NCI-H345 treated with DMSO at 0.1 percent for 48 hours (cell line): ENCODE measurements around the gene PHOSPHO2.

Experiments used
- DNase-seq: peaks from one replicate; lab custom pipeline; 2025; ENCODE audit not compliant: unreplicated experiment; lab: John Stamatoyannopoulos, UW

The PHOSPHO2 gene

DNA sequence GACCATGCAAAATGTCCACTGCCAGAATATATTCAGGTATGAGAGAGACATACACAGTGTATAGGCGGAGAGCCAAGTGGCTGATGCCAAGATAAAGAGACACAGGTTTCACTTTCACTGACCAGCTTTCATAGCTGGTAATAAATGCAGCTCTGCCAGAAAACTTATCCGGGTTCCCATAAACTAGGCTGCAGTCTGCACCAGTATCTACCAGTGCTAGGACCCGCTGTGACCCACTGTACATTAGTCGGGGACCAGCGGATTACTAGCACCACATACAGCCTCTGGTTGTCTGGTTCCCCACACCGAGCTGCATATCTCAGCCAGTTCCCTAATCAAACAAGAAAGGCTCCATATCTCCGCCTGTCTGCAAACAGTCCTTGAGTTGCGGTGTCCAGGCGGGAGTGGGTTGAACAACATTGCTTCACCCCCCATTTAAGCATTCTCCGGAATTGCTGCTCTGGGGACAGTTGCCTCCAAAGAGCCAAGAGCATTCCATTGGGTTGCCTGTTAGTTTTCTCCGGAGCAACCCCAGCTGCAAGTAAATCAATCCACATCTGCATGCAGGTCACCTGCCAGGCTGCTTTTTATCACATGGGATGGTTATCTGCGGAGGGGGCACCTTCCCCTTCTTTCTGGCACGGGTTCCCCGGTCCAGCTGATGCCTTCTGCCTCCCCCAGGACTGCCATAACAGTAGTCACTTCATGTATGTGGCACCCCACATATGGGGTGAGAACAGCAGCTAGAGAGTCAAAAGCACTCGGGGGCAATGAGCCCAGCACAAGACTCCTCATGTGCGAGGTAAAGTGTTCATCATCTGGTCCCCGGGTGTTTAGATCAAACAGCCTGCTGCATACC is 21.3 kb downstream of the PHOSPHO2 start:
- DNase-seq: no peak

GRCh38 chr2:169716238-169716886 is 22.1 kb downstream of the PHOSPHO2 start:
- DNase-seq: no peak

- DNase-seq: peak; percentile 70
Observed at GRCh38 chr2:169716938-169717690, 22.8 kb downstream of the PHOSPHO2 start.

GRCh38 chr2:169717691-169718063 is 23.4 kb downstream of the PHOSPHO2 start:
- no peak for DNase-seq

GRCh38 chr2:169718930-169719504 is 24.7 kb downstream of the PHOSPHO2 start:
- no peak for DNase-seq

DNA sequence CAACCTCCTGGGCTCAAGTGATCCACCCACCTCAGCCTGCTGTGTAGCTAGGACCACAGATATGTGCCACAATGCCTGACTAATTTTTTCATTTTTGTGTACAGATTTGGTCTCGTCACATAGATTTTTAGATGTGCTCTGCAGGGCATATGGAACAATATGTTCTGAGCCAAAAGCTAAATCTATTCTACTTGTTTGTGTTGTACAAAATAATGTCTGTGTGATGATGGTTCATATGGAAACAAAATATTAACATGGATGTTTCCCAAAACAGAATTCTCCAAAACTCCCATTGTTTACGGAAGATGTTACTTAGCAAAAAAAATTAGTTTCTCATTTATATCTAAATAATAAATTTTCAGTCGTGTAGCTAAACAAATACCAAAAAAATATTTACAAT is 26.7 kb downstream of the PHOSPHO2 start:
- no peak for DNase-seq

DNA sequence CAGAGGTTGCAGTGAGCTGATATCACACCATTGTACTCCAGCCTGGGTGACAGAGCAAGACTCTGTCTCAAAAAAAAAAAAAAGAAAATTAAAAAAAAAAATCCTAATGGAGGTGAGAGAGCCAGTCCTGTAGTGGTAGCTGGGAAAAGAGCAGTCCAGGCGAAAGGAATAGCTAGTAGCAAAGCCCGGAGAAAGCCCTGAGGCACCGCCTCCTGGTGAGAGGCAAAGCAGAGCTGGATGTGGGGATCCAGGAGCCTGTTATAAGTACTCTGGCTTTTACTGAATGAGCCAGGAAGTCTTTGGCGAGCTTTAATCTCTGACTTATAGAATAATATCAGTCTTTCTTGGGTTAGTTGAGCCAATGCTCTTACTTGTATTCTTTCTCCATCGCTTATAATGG is 32.8 kb downstream of the PHOSPHO2 start:
- DNase-seq: no peak

GRCh38 chr2:169729274-169729605 is 35.0 kb downstream of the PHOSPHO2 start:
- no peak for DNase-seq

GRCh38 chr2:169732075-169732474 is 37.8 kb downstream of the PHOSPHO2 start:
- DNase-seq: no peak

DNA sequence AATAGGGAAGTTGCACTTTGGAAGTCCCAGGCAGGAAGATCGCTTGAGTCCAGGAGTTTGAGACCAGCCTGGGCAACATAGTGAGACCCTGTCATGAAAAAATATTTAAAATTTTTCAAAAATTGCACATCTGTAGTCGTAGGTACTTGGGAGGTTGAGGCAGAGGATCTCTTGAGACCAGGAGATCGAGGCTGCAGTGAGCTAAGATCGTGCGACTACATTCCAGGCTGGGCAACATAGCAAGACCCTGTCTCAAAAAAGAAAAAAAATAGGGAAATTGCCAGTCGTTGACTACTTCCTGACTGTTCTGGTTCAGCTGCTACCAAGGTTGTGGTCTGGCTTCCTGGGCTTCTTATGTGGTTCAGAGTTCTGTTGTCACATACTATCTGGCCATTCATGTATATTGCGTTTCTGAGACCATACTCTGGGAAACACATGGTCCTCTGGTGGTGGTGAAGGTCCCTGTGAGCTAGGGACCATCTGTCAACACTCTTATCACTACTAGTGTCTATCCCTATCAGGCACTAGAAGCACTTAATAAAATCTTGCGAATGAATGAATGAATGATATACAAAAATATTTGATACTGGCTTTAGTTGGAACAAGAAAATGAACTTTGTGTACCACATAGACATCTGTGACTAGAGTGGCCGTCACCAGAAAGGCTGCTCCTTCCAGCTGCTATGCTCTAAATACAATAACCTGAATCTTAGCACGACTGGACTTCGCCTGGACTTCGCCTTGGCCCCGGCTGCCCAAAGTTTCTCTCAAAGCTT is 38.5 kb downstream of the PHOSPHO2 start:
- no peak for DNase-seq

DNA sequence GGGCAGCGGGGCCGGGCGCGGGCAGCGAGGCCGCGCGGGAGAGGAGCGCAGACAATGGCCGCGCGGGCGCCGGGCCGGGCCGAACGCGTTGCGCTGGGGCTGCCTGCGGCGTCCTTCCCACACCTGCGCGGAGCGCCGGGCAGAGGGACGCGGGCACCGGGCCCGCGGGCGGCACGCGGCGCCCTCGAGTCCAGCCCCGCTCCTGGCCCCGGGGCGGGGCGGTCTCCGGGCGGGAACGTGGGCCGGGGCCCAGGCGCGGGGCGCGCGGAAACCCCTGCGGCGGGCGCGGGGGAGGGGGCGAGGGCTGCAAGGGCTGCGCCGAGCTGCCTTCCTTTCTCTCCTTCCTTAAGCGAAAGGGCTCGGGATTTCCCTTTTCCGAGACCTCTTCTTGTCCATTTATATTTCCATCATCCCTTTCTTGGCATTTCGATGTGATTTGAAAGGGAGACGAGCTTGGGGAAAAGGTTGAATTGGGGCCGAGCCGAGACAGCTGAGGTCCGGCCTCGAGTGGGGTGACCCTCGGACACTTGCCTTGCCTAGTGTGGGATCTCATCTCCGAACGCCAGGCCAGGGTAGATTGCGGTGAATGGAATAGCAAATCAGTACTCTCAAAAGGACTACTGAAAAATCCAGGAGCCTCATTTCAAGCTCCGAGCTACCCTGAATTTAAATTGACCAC is 40.0 kb downstream of the PHOSPHO2 start:
- no peak for DNase-seq

DNA sequence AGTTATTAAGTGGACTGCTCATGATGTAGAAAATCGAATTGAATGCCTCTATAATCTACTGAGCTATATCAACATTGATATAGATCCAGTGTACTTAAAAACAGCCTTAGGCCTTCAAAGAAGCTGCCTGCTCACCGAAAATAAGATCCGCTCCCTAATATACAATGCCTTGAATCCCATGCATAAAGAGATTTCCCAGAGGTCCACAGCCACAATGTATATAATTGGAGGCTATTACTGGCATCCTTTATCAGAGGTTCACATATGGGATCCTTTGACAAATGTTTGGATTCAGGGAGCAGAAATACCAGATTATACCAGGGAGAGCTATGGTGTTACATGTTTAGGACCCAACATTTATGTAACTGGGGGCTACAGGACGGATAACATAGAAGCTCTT is 41.4 kb downstream of the PHOSPHO2 start:
- no peak for DNase-seq

- no peak for DNase-seq
Observed at GRCh38 chr2:169736902-169737301, 42.6 kb downstream of the PHOSPHO2 start.

DNA sequence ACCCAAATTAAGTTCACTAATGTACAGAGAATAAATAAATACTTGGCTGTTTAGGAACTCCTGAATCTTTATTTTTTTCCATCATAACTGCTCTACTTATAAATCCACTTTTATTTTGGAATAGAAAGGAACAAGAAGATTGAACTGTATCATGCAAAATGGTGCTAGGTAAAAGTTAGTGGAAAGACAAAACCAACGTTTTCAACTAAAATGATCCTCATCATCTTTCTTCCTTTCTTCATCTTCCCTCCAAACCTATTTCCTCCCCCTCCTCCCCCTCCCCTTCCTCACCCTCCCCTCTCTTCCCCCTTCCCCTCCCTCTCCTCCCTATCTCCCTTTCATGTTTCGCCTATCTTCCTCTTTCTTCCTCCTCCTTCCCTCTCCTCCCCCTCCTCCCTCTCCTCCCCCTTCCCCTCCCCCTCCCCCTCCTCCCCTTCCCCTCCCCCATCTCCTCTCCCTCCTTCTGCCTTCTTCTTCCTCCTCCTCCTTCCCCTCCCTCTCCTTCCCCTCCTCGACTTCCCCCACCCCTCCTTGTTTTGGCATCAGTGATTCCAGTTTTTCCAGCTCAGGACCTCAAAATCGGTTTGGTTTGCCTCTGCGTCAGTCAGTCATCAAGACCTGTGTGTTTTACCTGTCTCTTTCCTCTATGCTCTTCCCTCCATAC is 44.4 kb downstream of the PHOSPHO2 start:
- DNase-seq: no peak

- no peak for DNase-seq
Observed at GRCh38 chr2:169739351-169739750, 45.1 kb downstream of the PHOSPHO2 start.

DNA sequence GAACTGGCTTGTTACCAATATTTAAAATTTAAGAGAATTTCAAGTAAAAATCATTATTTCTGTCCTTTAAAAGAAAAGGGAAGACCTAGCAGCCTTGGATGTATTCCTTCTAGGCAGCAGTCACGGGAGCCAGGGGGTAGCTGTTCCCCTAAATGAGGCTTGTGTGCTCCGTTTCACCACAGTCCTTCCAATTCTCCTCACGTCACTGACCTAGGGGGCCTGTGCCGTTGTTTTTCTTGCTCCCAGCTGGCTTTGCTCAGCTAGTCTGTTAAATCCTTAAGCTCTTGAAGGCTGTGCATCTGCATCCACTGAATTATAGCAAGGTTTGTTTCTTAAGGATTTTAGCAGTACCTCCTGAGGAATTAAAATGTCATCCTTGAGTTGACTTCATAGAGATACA is 49.3 kb downstream of the PHOSPHO2 start:
- no peak for DNase-seq

DNA sequence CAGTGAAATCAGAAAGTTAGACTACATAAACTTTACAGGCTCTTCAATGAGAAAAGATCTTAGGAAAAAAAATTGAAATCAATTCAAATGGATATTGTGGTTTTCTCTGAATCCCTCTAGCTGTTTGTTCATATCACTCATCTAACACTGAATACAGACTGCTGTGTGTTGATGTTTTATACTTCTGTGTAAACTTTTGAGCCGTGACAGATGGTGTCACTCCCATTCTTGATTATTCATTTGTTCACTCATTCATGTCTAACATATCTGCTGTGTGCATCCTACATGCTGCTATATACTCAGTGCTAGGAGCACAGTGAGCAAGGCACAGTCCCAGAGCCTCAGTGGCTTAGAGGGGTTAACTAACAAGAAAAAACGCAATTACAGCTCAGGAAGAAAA is 52.0 kb downstream of the PHOSPHO2 start:
- no peak for DNase-seq

DNA sequence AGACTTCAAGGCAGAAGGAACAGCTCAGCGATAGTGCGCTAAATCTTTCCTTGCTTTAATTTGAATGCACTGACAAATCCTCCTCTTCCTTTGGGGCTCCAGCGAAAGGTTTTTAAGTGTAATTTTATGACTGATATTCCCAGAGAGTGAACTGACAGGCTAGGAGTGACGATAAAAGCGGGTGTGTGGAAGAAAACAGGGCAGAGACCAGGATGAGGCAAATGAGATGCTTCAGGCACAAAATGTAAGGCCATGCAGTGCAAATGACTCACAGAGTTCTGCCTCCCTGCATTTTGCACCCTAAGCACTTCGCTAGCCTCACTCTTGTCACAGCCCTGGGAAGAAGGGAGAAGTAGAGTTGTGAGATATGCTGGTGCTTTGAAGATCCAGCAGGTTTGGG is 54.0 kb downstream of the PHOSPHO2 start:
- no peak for DNase-seq
